Stimulated activated CD8-positive, alpha-beta memory T cell treated with anti-CD3 and anti-CD28 coated beads, Interleukin-12 subunit alpha, Interleukin-12 subunit beta, amount 100 ng/mL, for 4 hours (primary cell): ENCODE data around the gene EEF1B2.
A peak's percentile ranks its signal among the peaks of the same experiment; 100 is the strongest.
"Not testable (repeated sequence)": the region's sequence is repeated elsewhere in the genome, so short reads cannot be mapped to it uniquely, and the experiment has no call there.

Experiments
- DNase-seq: peaks from one replicate; pipeline ENCODE4 v3.0.0-alpha.2; 2020; ENCODE audit warnings: low read depth

Gene EEF1B2

DNA sequence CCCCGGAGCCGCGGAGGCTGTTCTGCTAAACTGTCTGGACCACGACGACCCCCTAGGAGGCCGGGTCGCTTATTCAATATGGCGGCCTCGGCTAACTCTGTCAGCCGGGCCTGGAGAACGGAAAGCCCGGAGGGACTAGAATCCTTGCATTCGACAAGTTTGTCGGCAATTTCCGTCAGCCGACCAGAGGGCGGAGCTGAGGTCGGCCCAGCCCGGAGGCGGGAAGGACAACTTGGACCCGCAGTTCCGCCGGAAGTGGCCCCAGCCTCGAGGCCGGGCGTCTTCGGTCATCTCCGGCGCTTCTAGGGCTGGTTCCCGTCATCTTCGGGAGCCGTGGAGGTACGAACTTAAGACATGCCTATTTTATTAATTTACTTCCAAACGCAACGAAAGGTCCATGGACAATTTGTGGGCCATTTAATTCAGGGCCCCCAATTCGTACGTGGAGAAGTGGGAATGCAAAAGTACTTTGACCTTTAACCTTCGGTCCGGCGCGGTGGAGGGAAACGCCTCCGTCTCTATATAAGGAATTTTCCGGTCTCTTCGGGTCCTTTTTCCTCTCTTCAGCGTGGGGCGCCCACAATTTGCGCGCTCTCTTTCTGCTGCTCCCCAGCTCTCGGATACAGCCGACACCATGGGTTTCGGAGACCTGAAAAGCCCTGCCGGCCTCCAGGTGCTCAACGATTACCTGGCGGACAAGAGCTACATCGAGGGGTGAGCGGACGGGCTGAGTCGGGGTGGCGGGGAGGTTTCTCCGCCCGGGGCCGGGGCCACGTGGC, at the start of gene EEF1B2, which contains the start of gene NDUFS1:
TSS of gene EEF1B2 (plus strand) at position 550 of the 779 bp plus-strand sequence. CDS start at position 635, 85 bp downstream.
TSS of gene NDUFS1 (minus strand) at position 99 of the 779 bp plus-strand sequence. CDS start 5,766 bp downstream, outside the sequence.
- peak; percentile 95 for DNase-seq

- DNase-seq: no peak
Measured at GRCh38 chr2:206112108-206112507, 47.6 kb upstream of the EEF1B2 start.

DNA sequence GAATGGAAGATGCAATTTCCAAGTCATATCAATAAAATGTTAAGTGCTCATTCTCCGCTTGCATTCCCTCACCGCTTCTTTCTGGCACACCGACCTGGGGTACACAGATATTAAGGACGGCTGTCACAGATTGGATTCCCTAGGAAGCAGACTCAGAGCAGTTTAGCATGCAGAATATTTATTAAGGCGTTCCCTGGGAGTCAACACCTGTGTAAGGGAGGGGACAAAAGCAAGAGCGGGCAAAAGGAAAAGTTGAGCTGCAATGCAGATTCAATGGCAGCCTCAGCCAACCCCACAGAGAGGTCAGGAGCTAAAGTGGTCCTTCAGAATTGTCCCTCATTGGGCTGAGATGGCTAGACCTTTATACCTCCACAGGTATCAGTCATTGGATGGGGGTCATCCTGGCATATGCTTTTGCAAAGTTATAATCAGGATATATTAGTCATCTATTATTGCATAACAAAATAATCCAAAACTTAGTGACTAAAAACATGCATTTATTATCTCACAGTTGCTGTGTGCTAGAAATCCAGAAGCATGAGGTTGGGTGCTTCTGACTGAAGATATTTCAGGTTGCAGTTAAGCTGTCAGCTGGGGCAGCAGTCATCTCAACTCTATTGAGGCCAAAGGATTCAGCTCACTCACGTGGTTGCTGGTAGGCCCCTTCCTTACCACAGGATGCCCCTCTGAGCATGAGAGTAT, 46.7 kb upstream of the EEF1B2 start:
- no peak for DNase-seq

DNA sequence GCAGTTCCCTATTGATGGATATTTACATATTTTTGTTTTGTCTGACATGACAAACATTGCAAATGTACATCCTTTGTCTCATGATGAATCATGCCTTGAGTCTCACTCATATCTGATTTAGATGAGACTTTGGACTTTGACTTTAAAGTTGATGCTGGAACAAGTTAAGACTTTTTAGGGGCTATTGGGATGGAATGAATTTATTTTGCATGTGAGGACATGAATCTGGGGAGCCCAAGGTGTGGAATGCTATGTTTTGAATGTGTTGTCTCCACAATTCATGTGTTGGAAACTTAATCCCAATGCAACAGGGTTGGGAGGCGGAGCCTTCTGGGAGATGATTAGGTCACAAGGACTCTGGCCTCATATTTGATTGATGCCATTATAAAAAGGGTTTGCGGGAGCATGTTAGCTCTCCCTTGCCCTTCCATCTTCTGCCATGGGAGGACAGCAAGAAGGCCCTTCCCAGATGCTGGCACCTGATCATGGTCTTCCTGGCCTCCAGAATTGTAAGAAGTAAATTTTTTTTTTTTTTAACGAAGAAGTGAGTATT, 44.6 kb upstream of the EEF1B2 start:
- no peak for DNase-seq

DNA sequence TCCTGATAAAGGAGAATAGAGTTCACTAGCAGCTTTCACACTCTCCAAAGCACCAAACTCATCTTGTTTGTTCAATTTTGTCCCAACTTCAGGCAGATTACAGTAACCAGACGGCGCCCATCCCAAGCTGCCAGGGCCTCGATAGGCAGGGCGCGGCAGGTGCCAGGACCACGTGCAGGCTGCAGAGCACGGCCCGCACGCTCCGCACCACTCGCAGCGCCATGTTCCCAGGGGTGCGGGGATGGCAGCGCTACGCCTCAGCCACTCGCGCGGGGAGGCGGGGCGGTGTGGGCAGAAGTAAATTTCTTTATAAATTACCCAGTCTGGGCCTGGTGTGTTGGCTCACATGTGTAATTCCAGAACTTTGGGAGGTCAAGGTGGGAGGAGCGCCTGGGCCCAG, 43.4 kb upstream of the EEF1B2 start:
- no peak for DNase-seq

DNA sequence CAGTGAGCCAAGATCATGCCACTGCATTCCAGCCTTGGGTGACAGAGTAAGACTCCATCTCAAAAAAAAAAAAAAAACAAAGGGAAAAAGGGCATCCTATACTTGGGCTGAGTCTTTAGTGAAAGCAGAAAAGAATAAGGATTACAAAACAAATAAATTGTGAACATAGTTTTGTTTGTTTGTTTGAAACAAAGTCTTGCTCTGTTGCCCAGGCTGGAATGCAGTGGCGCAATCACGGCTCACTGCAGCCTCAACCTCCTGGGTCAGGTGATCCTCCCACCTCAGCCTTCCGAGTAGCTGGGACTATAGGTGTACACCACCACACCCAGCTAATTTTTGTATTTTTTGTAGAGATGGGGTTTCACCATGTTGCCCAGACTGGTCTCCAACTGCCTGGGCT, 37.1 kb upstream of the EEF1B2 start:
- not testable (repeated sequence) for DNase-seq

GRCh38 chr2:206125901-206126300, 33.8 kb upstream of the EEF1B2 start:
- DNase-seq: no peak

DNA sequence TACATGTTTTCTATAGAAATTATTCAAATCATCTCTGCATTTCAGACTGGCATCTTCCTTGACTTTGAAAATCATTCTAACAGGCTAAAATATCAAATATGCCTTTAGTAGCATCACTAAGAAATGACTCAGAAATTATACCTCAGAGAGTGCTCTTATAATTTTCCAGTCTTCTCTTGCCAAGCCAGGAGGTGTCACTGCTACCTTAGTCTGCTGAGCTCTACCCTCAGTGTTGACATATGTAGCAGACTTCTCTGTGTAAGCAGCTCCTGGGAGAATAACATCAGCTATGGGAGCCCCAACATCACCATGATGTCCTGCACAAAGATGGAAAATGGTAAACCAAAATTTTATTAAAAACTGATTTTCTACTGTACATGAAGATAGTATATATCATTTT, 32.0 kb upstream of the EEF1B2 start:
- no peak for DNase-seq

- no peak for DNase-seq
Measured at GRCh38 chr2:206143451-206143850, 16.2 kb upstream of the EEF1B2 start.

DNA sequence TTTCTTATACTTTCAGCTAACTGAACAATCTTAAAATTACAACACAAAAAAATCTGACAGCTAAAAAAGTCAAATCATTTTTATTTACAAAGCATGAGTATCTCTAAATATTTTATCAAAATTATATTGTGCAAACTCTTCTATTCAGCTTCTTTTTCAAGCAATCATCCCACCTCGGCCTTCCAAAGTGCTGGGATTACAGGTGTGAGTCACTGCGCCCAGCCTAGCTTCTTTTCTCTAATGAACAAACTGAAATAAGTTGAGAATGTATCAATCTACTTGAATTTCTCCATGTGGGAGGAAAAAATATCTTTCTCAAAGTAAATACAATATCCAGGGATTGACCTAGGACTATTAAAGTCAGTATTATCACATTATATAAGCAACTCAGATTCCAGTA, 15.3 kb upstream of the EEF1B2 start:
- no peak for DNase-seq

DNA sequence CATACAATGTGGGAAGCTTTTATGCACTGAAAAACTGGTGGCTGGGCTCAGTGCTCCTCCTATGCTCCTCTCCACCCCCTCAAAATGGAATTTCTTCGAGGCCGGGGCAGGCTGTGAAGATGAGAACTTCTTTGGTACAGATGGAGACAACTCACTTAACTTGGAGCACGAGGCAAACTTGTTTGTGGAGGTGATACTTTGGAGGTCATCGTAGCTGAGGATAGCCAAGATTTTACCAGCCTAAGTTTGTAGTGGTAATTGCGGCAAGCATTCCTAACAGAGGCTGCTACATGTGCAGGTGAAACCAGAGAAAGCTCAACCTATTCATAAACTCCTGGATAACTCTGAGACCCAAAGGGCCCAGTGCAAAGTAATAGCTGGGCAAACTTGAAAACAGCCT, 14.0 kb upstream of the EEF1B2 start:
- DNase-seq: no peak

DNA sequence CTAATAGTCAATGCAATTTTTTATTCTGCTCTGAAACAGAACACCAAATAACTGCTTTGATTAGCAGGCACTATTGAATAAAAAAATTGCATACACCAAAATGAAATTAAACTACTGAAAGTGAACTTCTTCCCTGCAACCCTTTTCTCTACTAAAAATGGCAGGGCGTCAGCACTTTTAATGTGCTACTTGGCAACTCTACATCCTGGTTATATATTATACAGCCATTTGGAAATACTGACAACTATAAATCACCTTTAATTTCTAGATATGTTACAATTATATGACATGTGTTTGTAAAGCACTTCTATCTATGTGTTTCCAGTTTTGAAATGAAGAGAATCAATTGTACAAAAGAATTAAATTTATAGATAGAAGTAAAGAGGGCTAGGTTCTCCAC, 10.4 kb upstream of the EEF1B2 start:
- no peak for DNase-seq

- no peak for DNase-seq
Measured at GRCh38 chr2:206150168-206150567, 9.5 kb upstream of the EEF1B2 start.

- no peak for DNase-seq
Measured at GRCh38 chr2:206150631-206151030, 9.1 kb upstream of the EEF1B2 start.

GRCh38 chr2:206154197-206154596, 5.5 kb upstream of the EEF1B2 start:
- no peak for DNase-seq

- not testable (repeated sequence) for DNase-seq
Measured at GRCh38 chr2:206157014-206157413, 2.7 kb upstream of the EEF1B2 start.

- DNase-seq: no peak
Measured at GRCh38 chr2:206158563-206159345, 941 bp upstream of the EEF1B2 start.

DNA sequence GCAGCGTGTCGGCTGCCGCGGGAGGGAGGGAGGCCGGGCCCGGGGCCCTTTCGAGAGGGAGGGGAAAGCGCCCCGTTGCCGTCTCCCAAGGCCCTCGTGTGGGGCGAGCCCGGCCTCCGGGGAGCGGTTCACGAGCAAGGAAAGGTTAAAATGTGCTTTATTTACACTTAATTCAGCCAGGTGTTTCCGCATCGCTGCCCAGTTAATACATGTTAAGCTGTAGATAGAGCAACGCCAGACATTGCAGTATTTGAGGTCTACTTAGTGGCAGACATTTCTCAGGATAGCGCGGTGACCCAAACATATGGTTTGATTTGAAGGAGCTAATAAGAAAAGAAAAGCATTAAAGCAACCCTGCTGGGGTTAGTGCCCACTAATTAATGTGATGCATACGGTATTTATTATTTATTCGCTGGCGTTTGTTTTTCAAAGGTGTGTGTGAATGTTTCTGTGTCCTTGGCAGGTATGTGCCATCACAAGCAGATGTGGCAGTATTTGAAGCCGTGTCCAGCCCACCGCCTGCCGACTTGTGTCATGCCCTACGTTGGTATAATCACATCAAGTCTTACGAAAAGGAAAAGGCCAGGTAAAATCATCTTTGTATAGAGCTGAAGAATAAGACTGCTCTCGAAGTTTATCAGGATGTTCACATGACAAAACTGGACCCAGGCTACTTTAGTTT, 571 bp downstream of the EEF1B2 start:
- DNase-seq: no peak

DNA sequence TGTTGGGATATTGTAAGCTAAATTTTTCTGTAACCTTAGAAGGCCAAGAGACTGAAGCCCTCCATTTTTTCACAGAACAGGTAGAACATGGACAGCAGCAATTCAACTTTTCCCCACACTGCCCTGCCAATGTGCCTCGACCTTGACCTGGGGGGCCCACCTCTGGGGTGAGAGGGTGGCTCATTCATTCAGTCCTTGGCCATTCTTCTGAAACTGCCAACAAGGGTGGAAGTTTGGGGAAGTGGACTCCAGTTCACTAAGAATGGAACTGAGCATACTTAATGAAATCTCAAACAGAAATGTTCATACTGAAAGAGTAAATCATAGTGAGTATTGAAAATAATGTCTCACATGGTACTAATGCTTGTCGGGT, 1.1 kb downstream of the EEF1B2 start:
- no peak for DNase-seq

DNA sequence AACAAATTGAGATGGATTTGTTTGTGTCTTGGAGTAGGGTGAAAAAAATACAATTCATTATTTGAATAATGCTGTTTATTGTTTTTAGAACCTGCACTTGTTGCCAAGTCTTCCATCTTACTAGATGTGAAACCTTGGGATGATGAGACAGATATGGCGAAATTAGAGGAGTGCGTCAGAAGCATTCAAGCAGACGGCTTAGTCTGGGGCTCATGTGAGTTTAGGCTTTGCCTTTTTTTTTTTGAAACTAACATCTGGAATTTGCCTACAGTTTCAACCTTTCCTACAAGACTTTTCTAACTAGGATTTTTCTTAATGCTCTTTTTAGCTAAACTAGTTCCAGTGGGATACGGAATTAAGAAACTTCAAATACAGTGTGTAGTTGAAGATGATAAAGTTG, 2.7 kb downstream of the EEF1B2 start:
- DNase-seq: not testable (repeated sequence)

- no peak for DNase-seq
Measured at GRCh38 chr2:206163251-206163880, 3.7 kb downstream of the EEF1B2 start.
